LNCAP (cell line): Measurements from ENCODE around the gene CD300H.

Experiments
- CTCF ChIP-seq: fragments of 450-650 bp; IDR thresholded peaks from 2 replicates; pipeline ENCODE4 v1.5.1; 2017; ENCODE audit warnings: mild to moderate bottlenecking

CD300H gene

GRCh38 chr17:74528491-74529199 is 38.7 kb downstream of the CD300H start:
- no peak for TF ChIP-seq CTCF

GRCh38 chr17:74527756-74528155 is 39.6 kb downstream of the CD300H start:
- no peak for TF ChIP-seq CTCF

GRCh38 chr17:74527081-74527480 is 40.2 kb downstream of the CD300H start:
- no peak for TF ChIP-seq CTCF

GRCh38 chr17:74526681-74527080 is 40.6 kb downstream of the CD300H start:
- no peak for TF ChIP-seq CTCF

- no peak for TF ChIP-seq CTCF
These were observed 41.5 kb downstream of the CD300H start for GRCh38 chr17:74525781-74526288.

GRCh38 chr17:74525465-74525725 is 41.9 kb downstream of the CD300H start:
- no peak for TF ChIP-seq CTCF

- no peak for TF ChIP-seq CTCF
These were observed 42.5 kb downstream of the CD300H start for GRCh38 chr17:74524653-74525464.
